Stimulated activated effector memory CD8-positive, alpha-beta T cell treated with anti-CD3 and anti-CD28 coated beads, Interleukin-12 subunit alpha, Interleukin-12 subunit beta, amount 100 ng/mL, for 72 hours (primary cell): ENCODE measurements around the gene TFAP2B.

Experiments used
- ATAC-seq: fragments of 150-1000 bp; cut with Tn5 transposase; 2 replicates; pipeline ENCODE4 v1.10.0; 2021
- DNase-seq, 2 donors: peaks; one replicate each; pipeline ENCODE4 v3.0.0; 2021 to 2022; ENCODE audit warnings: low spot score in 2 of 2
- H3K27ac Mint-ChIP-seq: one replicate; pipeline ENCODE4 v1.8.0; 2022; ENCODE audit warnings: mild to moderate bottlenecking, mixed read lengths
- H3K36me3 Mint-ChIP-seq: one replicate; pipeline ENCODE4 v1.8.0; 2022; ENCODE audit warnings: mild to moderate bottlenecking, mixed read lengths
- H3K4me1 Mint-ChIP-seq: one replicate; pipeline ENCODE4 v1.8.0; 2022; ENCODE audit warnings: mixed read lengths
- H3K4me3 Mint-ChIP-seq: one replicate; pipeline ENCODE4 v1.8.0; 2022; ENCODE audit warnings: mild to moderate bottlenecking, mixed read lengths
- H3K9me3 Mint-ChIP-seq: one replicate; pipeline ENCODE4 v1.8.0; 2022; ENCODE audit warnings: mixed read lengths

The TFAP2B gene

DNA sequence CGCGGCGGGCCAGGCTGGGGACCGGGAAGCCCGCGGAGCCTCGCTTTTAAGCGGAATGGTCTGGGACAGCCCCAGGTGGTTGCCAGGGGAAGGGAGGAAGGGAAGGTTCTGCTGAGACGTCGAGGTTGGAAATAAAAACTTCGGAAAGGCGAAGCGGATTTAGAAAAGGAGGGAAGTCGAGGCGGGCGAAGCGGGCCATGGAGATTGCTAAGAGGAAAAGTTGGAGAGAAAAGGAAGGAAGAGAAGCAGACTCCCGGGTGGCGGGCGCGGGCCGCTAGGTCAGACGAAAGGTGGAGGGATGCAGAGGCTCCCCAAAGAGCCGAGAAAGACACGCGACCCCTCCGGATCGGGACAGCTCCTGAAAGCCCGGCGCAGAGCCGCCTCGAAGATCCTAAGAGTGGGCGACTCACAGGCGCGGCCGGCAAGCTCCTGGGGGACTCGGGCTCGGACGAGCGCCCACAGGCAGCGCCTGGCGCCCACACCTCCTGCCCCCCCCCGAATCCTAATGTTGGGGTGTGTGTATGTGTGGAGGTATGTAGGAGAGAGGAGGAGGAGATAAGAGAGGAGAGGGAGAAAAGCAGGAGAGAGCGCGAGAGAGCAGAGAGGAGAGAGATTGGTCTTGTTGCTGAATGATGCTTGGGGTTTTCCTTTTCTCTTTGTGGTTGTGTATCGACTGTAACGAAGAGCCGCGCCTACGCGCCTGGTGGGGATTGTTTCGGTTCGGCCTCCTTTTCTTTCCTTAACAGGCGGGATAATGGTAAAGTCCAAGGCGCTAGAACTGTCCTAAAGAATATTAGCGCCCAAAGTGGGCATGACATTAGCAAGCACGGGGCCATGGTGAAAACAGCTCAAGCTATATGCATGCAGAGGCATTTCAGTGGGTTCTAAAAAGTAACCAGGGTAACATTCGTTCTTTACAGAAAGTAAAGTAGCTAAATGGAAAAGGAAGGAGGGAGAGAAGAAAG, 1.5 kb downstream of the TFAP2B start:
- Mint-ChIP-seq H3K27ac (no peak overlapping the region), H3K4me1 (peaks cover 21% of the 10 kb centered on the region), H3K9me3 (no peaks in the 10 kb centered on the region), H3K36me3 (no peaks in the 10 kb centered on the region), H3K4me3 (no peak overlapping the region)
- DNase-seq (no peak), ATAC-seq (no peak)

- H3K9me3 Mint-ChIP-seq: no peaks in the 10 kb centered on the region
- ATAC-seq: no peak
- H3K4me1 Mint-ChIP-seq: peaks cover 16% of the 10 kb centered on the region
- H3K4me3 Mint-ChIP-seq: no peak overlapping the region
- H3K27ac Mint-ChIP-seq: no peak overlapping the region
- no peaks in the 10 kb centered on the region for H3K36me3 Mint-ChIP-seq
- no peak for DNase-seq
Measured at GRCh38 chr6:50820869-50821264, 2.2 kb downstream of the TFAP2B start.

GRCh38 chr6:50821441-50822077, 2.9 kb downstream of the TFAP2B start:
- Mint-ChIP-seq H3K9me3 (no peaks in the 10 kb centered on the region), H3K36me3 (no peaks in the 10 kb centered on the region), H3K4me1 (peaks cover 15% of the 10 kb centered on the region), H3K27ac (no peak overlapping the region), H3K4me3 (no peak overlapping the region)
- no peak for DNase-seq
- ATAC-seq: no peak

DNA sequence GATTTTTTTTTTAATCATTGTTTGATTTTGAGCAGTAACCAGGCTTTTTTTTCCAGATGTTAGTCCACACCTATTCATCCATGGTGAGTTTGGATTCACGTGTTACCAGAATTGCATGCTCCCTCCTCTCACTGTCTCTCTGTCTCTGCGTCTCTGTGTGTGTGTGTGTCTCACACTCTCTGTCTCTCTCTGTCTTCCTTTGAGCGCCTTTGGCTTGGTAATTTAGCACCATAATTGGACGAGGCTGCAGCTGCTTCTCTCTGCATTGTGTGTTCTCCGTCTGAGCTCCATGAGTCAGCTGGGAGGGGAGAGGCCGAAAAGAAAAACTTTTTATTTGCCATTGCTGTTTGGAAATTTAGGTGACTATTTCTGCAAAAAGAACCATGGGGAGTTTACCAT, 3.4 kb downstream of the TFAP2B start:
- no peak for ATAC-seq

DNA sequence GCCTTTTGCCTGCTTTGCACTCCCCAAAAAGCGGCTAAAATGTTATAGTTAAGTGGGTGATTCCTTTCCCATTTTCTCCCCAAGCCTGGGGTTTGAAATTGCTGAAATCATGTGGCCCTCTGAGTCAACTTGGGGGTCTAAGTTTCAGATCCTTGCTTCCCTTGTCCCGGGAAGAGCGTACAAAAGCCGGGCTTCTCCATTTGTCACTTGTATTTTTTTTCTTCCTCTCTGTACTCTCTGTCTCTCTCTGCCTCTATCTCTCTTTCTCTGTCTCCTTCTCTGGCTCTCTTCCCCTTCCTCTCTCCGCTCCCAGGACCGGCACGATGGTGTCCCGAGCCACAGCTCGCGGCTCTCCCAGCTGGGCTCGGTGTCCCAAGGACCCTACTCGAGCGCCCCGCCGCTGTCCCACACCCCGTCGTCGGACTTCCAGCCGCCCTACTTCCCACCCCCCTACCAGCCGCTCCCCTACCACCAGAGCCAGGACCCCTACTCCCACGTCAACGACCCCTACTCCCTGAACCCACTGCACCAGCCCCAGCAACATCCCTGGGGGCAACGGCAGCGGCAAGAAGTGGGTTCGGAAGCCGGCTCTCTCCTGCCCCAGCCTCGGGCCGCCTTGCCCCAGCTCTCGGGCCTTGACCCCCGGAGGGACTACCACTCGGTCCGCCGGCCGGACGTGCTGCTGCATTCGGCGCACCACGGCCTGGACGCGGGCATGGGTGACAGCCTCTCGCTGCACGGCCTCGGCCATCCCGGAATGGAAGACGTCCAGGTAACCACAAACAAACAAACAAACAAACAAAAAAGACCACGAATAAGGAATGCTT, 4.6 kb downstream of the TFAP2B start:
- Mint-ChIP-seq H3K4me3 (no peak overlapping the region), H3K36me3 (no peaks in the 10 kb centered on the region)

More for the DNA sequence above, 3.4 kb downstream of the TFAP2B start:
- H3K4me3 Mint-ChIP-seq: no peak overlapping the region
- no peak overlapping the region for H3K27ac Mint-ChIP-seq
- H3K4me1 Mint-ChIP-seq: peaks cover 11% of the 10 kb centered on the region
- DNase-seq: no peak
- no peaks in the 10 kb centered on the region for H3K36me3 Mint-ChIP-seq
- H3K9me3 Mint-ChIP-seq: no peaks in the 10 kb centered on the region

DNA sequence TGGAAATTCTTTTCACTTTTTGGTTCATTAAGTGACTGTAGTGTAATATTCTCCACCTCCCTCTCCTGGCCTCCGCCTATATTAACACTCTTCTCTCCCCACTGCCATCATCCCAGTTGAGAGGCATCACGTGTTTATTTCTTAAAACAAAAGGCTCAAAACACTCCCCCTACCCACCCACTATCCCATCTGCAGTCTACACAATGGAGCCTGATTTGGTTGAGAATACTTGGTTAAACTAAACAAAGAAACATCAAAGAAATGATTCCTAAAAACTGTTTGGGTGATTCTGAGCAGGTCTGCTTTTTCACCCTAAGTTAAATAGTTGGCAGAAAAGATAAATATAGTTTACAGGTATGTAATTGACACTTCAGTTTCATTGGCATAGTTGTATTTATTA, 5.9 kb downstream of the TFAP2B start:
- ATAC-seq: no peak
- H3K27ac Mint-ChIP-seq: no peak overlapping the region
- no peaks in the 10 kb centered on the region for H3K36me3 Mint-ChIP-seq
- no peaks in the 10 kb centered on the region for H3K9me3 Mint-ChIP-seq
- no peak overlapping the region for H3K4me3 Mint-ChIP-seq
- DNase-seq: no peak
- H3K4me1 Mint-ChIP-seq: peaks cover 9% of the 10 kb centered on the region

More for the DNA sequence above, 4.6 kb downstream of the TFAP2B start:
- no peak for DNase-seq
- Mint-ChIP-seq H3K9me3 (no peaks in the 10 kb centered on the region), H3K27ac (no peak overlapping the region), H3K4me1 (peaks cover 9% of the 10 kb centered on the region)
- no peak for ATAC-seq

DNA sequence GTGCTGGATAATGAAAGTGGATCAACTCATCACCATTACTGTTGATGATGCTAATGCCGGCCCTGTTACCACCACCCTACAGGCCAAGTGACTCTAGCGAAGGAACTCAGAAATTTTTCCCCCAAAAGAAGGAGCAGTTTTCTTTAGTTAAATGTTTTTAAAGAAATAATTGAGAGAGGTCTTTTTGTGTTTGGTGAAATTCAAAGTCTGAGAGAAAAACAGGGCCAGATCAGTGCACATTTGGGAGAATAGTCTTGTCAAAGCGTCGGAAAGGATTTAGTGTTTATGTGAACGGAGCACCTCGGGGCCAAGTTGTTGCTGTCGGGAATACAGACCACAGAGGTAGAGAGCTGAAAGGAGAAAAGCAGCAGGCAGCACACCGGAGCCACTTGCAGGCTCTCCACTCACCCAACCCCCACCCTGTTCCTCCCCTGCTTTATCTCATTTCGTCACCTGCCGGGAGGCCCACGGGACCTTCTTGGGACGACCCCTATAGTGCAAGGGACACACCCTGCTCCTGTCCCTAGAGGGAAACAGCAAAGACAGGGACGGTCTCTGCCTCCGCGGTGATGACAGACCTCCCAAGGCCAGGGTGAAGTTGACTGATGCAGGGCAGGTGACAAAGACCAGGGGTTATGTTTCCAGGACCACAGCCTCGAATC, 6.8 kb downstream of the TFAP2B start:
- H3K4me1 Mint-ChIP-seq: no peaks in the 10 kb centered on the region
- DNase-seq (no peak), ATAC-seq (no peak)
- H3K27ac Mint-ChIP-seq: no peak overlapping the region
- no peak overlapping the region for H3K4me3 Mint-ChIP-seq
- no peaks in the 10 kb centered on the region for H3K9me3 Mint-ChIP-seq
- no peaks in the 10 kb centered on the region for H3K36me3 Mint-ChIP-seq

DNA sequence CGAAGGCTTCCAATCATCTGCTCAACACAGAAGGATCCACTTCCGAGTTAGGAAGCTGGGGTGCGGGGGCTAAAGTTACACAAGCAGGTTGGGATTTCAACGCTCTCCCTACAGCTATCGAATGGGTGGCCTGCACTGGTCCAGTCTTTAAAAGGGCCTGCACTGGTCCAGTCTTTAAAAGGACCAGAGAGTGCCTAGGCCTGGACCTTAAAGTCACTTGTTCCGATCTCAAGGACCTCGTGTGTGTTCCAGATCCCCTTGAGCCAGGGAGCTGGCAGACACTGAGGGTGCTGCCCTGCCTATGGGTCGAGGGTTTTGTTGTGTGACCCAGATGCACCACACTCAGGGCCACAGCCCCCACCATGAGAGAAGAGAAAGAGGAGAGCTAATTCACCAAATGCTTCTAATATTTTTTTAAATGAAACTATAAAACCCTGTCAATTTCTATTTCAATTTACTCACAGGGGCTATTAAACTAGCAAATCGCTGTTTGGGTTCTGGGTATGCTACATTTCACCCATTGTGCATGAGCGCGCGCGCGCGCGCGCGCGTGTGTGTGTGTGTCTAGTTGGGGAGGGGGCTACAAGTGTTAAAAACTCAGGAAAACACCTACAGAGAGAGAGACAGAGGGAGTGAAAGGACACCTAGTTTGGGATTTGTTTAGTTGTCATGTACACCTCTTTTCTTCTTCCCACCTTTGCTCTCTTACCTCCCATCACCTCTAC, 7.5 kb downstream of the TFAP2B start:
- Mint-ChIP-seq H3K4me1 (no peaks in the 10 kb centered on the region), H3K9me3 (no peaks in the 10 kb centered on the region), H3K4me3 (no peak overlapping the region), H3K27ac (no peak overlapping the region), H3K36me3 (no peaks in the 10 kb centered on the region)
- no peak for DNase-seq
- ATAC-seq: no peak

DNA sequence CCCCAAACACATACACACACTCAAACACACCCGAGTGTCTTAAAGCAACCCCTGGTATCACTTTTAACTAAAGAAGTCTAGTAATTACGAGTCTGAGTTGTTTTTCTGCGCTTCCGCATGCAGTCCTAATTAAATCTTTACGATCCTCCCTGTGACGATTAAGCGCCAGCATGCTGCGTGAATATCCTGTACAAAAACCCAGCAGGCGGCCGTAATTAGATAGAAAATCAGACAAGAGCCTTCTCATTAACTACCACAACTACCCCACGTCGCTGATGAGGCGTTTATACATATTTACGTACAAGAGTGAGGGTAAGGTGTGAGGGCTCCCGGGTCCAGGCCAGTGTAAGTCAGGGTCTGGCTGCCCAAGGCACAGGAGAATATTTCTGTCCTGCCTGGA, 8.1 kb downstream of the TFAP2B start:
- H3K27ac Mint-ChIP-seq: no peak overlapping the region
- ATAC-seq (no peak), DNase-seq (no peak)
- no peaks in the 10 kb centered on the region for H3K4me1 Mint-ChIP-seq
- H3K4me3 Mint-ChIP-seq: no peak overlapping the region
- H3K9me3 Mint-ChIP-seq: no peaks in the 10 kb centered on the region
- H3K36me3 Mint-ChIP-seq: no peaks in the 10 kb centered on the region

DNA sequence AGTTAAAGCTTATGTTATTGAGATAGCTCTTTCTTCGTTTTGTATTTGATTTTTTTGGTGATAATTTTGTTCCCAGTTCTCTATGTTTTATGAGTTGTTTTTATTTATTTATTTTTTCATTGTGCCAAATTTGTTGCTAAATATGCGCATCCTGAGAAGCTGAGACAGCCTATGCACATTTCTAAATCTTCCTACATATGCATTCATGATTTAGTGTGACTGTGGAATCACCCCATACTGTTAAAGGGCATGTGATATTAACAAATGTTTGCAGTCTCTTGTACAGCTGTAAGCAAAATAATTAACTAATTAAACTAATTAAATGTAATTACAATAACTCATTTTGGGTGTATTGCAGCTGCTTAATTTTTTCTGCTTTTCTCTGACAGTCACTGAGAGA, 10.4 kb downstream of the TFAP2B start:
- no peaks in the 10 kb centered on the region for H3K4me1 Mint-ChIP-seq
- DNase-seq: no peak
- H3K4me3 Mint-ChIP-seq: no peak overlapping the region
- ATAC-seq: no peak
- no peaks in the 10 kb centered on the region for H3K36me3 Mint-ChIP-seq
- H3K9me3 Mint-ChIP-seq: no peaks in the 10 kb centered on the region
- H3K27ac Mint-ChIP-seq: no peak overlapping the region

DNA sequence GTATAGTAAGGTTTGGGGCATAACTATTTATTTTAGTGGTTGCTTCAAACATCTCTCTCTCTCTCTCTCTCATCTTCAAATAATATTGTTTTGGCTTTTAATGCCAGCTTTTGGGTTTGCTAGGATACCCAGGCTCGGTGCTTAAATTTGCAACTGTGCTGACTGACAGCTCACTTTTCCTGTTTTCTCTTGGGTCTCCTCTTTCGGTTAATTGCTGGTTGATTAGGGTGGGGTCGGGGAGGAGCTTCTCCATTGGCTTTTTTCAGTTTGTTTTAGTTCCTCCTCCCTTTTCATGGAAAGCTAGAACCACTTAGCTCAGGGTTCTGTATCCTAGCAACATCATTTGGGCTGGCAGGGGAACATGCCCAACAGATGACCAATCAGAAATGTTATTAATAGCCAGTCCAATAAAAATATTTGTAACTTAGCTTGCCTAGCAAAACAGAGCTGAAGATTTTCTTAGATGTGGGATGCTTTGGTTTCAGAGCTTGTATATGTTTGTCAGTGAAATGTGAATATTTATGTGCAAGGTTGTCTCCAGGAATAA, 11.3 kb downstream of the TFAP2B start:
- Mint-ChIP-seq H3K9me3 (no peaks in the 10 kb centered on the region), H3K27ac (no peak overlapping the region)
- no peak for ATAC-seq

DNA sequence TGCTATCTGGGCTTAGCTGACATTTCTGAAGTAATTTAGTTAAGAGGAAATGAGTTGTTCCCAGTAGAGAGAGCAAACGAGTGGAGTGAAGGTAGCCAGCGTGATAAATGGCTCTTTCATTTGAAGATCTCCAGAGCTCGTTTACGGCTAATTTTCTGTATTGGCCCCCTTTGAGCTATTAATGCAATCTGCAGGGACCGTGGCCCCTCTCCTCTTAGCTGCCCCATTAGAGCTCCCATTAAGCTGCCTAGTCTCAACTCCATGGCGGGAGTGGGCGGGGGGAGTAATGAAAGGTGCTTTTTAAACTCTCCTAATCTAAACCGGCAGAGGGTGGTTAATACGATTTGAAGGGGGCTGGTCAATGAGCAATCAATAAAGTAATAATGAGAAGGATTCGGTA, 12.5 kb downstream of the TFAP2B start:
- no peak for DNase-seq
- Mint-ChIP-seq H3K36me3 (no peaks in the 10 kb centered on the region), H3K27ac (no peak overlapping the region), H3K9me3 (no peaks in the 10 kb centered on the region), H3K4me1 (no peaks in the 10 kb centered on the region), H3K4me3 (no peak overlapping the region)
- ATAC-seq: no peak

More for the DNA sequence above, 11.3 kb downstream of the TFAP2B start:
- no peaks in the 10 kb centered on the region for H3K4me1 Mint-ChIP-seq
- H3K36me3 Mint-ChIP-seq: no peaks in the 10 kb centered on the region
- no peak for DNase-seq
- H3K4me3 Mint-ChIP-seq: no peak overlapping the region

DNA sequence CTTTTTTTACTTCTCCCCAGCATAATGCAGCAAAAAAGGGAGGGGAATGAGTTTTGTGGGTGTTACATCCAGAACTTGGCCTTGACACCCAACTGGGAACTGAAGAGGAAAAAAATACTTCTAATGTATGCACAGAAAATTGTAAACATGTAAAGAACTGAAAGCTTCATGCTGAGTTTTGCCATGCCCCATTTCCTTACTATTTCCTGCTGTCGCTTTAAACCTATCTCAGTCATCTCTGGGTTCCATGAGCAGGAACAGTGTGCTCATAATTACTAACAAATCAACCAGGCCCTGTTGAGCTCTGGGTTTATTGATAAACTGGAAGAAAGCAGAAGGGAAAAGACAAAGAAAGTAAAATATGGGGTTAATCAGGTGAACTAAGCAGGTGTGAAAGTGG, 14.2 kb downstream of the TFAP2B start:
- DNase-seq (no peak), ATAC-seq (no peak)
- no peaks in the 10 kb centered on the region for H3K9me3 Mint-ChIP-seq
- H3K36me3 Mint-ChIP-seq: no peaks in the 10 kb centered on the region
- H3K27ac Mint-ChIP-seq: no peak overlapping the region
- no peaks in the 10 kb centered on the region for H3K4me1 Mint-ChIP-seq
- H3K4me3 Mint-ChIP-seq: no peak overlapping the region

GRCh38 chr6:50834929-50835410, 16.3 kb downstream of the TFAP2B start:
- no peak for ATAC-seq
- Mint-ChIP-seq H3K4me3 (no peak overlapping the region), H3K27ac (no peak overlapping the region), H3K9me3 (no peaks in the 10 kb centered on the region), H3K4me1 (no peaks in the 10 kb centered on the region), H3K36me3 (no peaks in the 10 kb centered on the region)
- DNase-seq: no peak
